Psoas muscle (tissue), 8 donors: ENCODE measurements around the gene BICD1. TPM values are rescaled to one million over a fixed set of nuclear protein-coding genes. Genes with fewer than 3 reads are reported as not detected.
A peak's percentile ranks its signal among the peaks of the same experiment; 100 is the strongest.

ENCODE experiments used
- ATAC-seq, 4 donors: fragments of 200-7000 bp; cut with Tn5 transposase; one replicate each; pipeline ENCODE4 v1.9.1; 2020; ENCODE audit warnings: moderate library complexity in 3 of 4, mild to moderate bottlenecking in 2 of 4
- DNase-seq, 2 donors: peaks; one replicate each; pipeline ENCODE4 v3.0.0-alpha.2; 2020
- H3K27ac ChIP-seq: fragments of 200-600 bp; one replicate; pipeline ENCODE4 v1.8.0; 2022
- H3K27me3 ChIP-seq, 3 donors: fragments of 200-600 bp in 1 of 3; one replicate each; pipeline versions ENCODE4 v1.6.1 to v1.8.0; 2013 to 2022; ENCODE audit warnings: low read length in 2 of 3, mild to moderate bottlenecking in 2 of 3, moderate library complexity in 1 of 3; ENCODE audit not compliant: insufficient read depth in 3 of 3
- H3K36me3 ChIP-seq, 2 donors: fragments of 200-600 bp in 1 of 2; one replicate each; pipeline versions ENCODE4 v1.6.1 to v1.8.0; 2013 to 2022; ENCODE audit warnings: low read depth in 1 of 2, mild to moderate bottlenecking in 1 of 2, moderate library complexity in 1 of 2; ENCODE audit not compliant: insufficient read depth in 1 of 2
- H3K4me1 ChIP-seq: fragments of 200-600 bp; one replicate; pipeline ENCODE4 v1.8.0; 2022
- H3K4me3 ChIP-seq: fragments of 200-600 bp; one replicate; pipeline ENCODE4 v1.8.0; 2022; ENCODE audit warnings: mild to moderate bottlenecking
- H3K9me3 ChIP-seq: fragments of 200-600 bp; one replicate; pipeline ENCODE4 v1.8.0; 2022
- WGBS, 3 donors: extraction: QIAGEN DNeasy Blood & Tissue Kit; methylation state at CpG; one replicate each; pipeline versions ENCODE4 v1.1.6 to v1.1.7; 2013; 5-methylcytosine and 5-hydroxymethylcytosine counted together
- intact Hi-C, 2 donors: fragments of 100-400 bp; cut with DNase I; formaldehyde crosslinking; loops; one replicate each; pipeline versions ENCODE4 v1.11.0 to v1.14.2; 2022
- polyA plus RNA-seq, 3 donors: library from polyadenylated mRNA; stranded (reverse); fragments of 200-250 nt; gene quantifications; one replicate each; pipeline ENCODE4 v1.2.3, GENCODE V29; 2013
- total RNA-seq, 4 donors: library from RNA; stranded (reverse); fragmentation: NEBNext Ultra II Directional in 2 of 4; extraction: Animal tissue kit (Norgen Biotek cat#: 25700) in 2 of 4; gene quantifications; one replicate each; pipeline versions ENCODE4 v1.2.1 to v1.2.4, GENCODE V29; 2021 to 2023
- TF ChIP-seq, protein P1 (sequence below): fragments of 200-600 bp; IDR thresholded peaks from one replicate; pipeline ENCODE4 v1.8.0; 2022; ENCODE audit warnings: antibody characterized with exemption
- donor health status: healthy with polysubstance abuse.
- donor health status: DM: no; HTN: no; CAD: no; lungs with moderate emphysema.
- donor health status: Bipolar disorder and iron deficiency.
- donor health status: healthy.
- donor health status: DM: yes; HTN: yes; CAD: no.
- donor health status: DM: no; HTN: no; CAD: no.
- donor health status: DM: no; HTN: no; CAD: no.
- donor health status: DM: yes; HTN: yes; CAD: no.

The BICD1 gene
- total and polyA plus RNA-seq, 7 donors = 0.55 to 9.8 (median 2.8) TPM

DNA sequence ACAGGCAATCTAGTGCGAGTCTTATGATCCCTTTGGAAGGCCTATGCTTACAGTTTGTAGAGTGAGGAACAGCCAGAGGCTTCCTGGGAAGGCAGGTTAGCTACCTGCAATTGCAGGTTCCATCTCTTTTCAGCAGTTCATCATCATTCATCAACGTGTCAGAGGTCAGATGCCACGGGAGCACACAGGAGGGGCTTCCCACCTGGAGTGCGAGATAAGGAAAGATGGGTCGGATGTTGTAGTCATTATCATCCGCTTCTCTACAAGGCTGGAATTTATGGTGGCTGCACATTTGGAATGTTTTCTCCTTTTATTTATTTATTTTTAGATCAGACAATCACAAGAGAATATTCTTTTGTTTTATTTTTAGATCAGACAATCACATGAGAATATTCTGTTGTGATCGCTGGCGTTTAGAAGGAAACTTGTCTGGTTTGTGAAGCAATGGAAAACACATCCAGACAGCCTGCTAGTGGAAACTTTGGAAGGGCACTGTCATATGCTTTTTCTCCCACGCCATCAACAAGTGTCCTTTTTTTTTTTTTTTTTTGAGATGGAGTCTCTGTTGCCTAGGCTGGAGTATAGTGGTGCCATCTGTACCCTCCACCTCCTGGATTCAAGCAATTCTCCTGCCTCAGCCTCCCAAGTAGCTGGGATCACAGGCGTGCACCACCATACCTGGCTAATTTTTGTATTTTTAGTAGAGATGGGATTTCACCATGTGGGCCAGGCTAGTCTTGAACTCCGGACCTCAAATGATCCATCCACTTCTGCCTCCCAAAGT, 1.9 kb upstream of the BICD1 start:
- DNase-seq = no peak
- Histone ChIP-seq H3K27me3 (peaks cover 0 to 17% (median 2%) of the 10 kb centered on the region in 3 donors), H3K27ac (no peak overlapping the region), H3K9me3 (no peaks in the 10 kb centered on the region), H3K4me3 (no peak overlapping the region), H3K36me3 (no peaks in the 10 kb centered on the region), H3K4me1 (peaks cover 5% of the 10 kb centered on the region)
- intact Hi-C loops = no loop called here
- TF ChIP-seq, protein P1, sequence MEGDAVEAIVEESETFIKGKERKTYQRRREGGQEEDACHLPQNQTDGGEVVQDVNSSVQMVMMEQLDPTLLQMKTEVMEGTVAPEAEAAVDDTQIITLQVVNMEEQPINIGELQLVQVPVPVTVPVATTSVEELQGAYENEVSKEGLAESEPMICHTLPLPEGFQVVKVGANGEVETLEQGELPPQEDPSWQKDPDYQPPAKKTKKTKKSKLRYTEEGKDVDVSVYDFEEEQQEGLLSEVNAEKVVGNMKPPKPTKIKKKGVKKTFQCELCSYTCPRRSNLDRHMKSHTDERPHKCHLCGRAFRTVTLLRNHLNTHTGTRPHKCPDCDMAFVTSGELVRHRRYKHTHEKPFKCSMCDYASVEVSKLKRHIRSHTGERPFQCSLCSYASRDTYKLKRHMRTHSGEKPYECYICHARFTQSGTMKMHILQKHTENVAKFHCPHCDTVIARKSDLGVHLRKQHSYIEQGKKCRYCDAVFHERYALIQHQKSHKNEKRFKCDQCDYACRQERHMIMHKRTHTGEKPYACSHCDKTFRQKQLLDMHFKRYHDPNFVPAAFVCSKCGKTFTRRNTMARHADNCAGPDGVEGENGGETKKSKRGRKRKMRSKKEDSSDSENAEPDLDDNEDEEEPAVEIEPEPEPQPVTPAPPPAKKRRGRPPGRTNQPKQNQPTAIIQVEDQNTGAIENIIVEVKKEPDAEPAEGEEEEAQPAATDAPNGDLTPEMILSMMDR = no peak
- 64 to 73% (median 64%) methylated on average over 11 of the region's 11 CpGs for WGBS, 3 donors
- no peak for ATAC-seq

DNA sequence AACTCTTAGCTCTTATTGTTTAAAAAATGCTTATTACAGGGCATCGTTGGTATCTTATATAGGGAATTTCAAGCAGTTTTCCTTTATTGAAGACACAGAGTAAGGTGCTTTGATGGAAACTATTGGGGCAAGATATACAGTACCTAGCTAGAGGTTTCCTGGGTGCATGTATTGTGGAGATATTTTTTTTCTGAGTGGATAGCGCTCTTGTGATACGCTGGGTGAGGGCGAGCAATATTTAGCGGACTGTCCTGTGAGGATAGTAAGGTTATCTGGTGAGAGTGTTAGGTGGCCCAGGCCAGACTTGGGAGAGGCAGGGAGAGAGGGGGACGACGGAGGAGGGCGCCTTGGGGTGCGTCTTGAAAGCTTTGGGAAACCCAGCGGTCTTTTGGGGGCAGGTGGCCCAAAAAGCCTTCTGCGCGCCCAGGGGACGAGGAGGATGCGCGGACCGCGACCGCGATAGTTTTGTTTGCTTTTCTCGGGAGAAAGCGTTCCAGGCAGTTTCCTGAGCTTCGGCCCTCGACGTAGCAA, 596 bp upstream of the BICD1 start:
- H3K27me3 ChIP-seq = peaks cover 0 to 17% (median 2%) of the 10 kb centered on the region in 3 donors
- no peak for ATAC-seq
- peak overlapping the region; percentile 70 for H3K27ac ChIP-seq
- H3K36me3 ChIP-seq = no peaks in the 10 kb centered on the region
- peaks cover 5% of the 10 kb centered on the region for H3K4me1 ChIP-seq
- TF ChIP-seq, protein P1 = no peak
- DNase-seq = no peak
- peak overlapping the region; percentile 85 for H3K4me3 ChIP-seq
- no peaks in the 10 kb centered on the region for H3K9me3 ChIP-seq
- intact Hi-C loops = no loop called here
- 12 to 16% (median 14%) methylated on average over 24 of the region's 24 CpGs for WGBS, 3 donors

DNA sequence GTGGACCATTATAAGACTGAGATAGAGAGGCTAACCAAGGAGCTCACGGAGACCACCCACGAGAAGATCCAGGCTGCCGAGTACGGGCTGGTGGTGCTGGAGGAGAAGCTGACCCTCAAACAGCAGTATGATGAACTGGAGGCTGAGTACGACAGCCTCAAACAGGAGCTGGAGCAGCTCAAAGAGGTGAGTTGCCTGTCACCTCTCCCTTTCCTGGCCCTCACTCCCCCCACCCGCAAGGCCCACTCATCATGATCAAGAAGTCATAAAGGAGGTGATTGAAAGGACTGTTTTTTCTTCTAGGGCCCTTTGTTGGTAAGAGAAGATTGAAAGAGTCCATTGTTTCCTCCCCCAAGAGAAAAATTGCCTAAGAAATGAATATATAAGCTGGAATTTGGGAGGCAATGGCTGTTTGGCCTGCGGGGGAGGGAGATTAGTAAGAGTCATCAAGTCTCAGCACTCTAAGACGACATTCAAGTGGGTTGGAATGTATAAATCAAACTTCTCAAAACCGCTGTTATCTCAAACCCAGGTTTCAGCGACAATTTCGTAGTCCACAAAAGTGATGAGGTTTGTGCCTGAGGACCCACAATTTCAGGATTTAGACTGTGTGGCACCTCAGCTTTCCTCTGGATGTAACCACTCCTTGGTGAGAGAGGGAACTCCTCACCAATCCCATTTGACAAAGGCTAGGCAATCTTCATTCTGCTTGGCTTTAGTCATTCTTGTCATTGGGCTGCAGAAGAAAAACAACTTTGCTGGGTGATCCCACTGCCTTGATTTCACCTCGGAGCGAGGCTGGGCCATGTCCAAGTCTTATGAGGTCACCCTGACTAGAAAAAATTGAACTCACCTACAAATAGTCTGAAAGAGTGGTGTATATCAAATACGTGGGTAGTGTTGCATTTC, 966 bp downstream of the BICD1 start:
- Histone ChIP-seq H3K9me3 (no peaks in the 10 kb centered on the region), H3K27ac (peak overlapping the region; percentile 70), H3K4me3 (peak overlapping the region; percentile 85), H3K4me1 (peaks cover 5% of the 10 kb centered on the region), H3K27me3 (peaks cover 0 to 17% (median 2%) of the 10 kb centered on the region in 3 donors), H3K36me3 (no peaks in the 10 kb centered on the region)
- intact Hi-C loops = no loop called here
- TF ChIP-seq, protein P1 = no peak
- 14 to 21% (median 20%) methylated on average over 14 of the region's 14 CpGs for WGBS, 3 donors
- DNase-seq (peak in 1 of 2 donors; percentile 8), ATAC-seq (peak in 1 of 4 donors; percentile 2)

DNA sequence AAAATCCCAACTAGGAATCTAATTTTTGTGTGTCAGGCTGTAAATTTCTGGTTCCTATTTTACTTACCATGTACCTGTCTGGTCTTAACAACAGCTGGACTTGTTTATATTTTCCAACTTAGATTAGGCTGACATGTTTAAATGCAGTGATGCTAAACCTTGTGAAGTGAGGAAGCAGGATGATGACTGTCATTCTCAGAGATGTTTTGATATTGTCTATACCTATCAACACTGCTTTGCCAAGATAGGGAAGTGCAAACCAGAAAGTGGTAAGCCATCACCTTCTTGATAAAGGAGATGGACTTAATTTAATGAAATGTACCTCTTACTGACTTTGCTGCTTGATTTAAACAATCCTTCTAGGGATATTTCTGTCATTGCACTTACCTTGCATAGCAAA, 2.1 kb downstream of the BICD1 start:
- no peak overlapping the region for H3K27ac ChIP-seq
- DNase-seq (no peak), ATAC-seq (no peak)
- no peaks in the 10 kb centered on the region for H3K36me3 ChIP-seq
- no peaks in the 10 kb centered on the region for H3K9me3 ChIP-seq
- peaks cover 0 to 14% (median 2%) of the 10 kb centered on the region in 3 donors for H3K27me3 ChIP-seq
- intact Hi-C loops = no loop called here
- TF ChIP-seq, protein P1 = no peak
- peaks cover 5% of the 10 kb centered on the region for H3K4me1 ChIP-seq
- no peak overlapping the region for H3K4me3 ChIP-seq
